GM23248 (cell line): ENCODE measurements around the gene SDR39U1. TPM values are rescaled to one million over a fixed set of nuclear protein-coding genes. Genes with fewer than 3 reads are reported as not detected.
A peak's percentile ranks its signal among the peaks of the same experiment; 100 is the strongest.
"Not testable (repeated sequence)": the region's sequence is repeated elsewhere in the genome, so short reads cannot be mapped to it uniquely, and the experiment has no call there.

ENCODE experiments used
- DNase-seq: peaks from one replicate; pipeline ENCODE4 v3.0.0-alpha.2; 2015
- H2AFZ ChIP-seq: fragments of 200-600 bp; sonication (generic); 2 replicates; pipeline ENCODE4 v1.6.1; 2016; ENCODE audit warnings: antibody characterized with exemption
- H3F3A ChIP-seq: fragments of 200-600 bp; sonication (generic); 2 replicates; pipeline ENCODE4 v1.6.1; 2016; ENCODE audit warnings: mild to moderate bottlenecking, antibody characterized with exemption, mixed run types; ENCODE audit not compliant: insufficient read depth
- H3K27ac ChIP-seq: fragments of 200-600 bp; sonication (generic); 2 replicates; pipeline ENCODE4 v1.5.1; 2016; ENCODE audit warnings: mild to moderate bottlenecking
- H3K27me3 ChIP-seq: fragments of 200-600 bp; sonication (generic); replicated peaks from 2 replicates; pipeline ENCODE4 v1.6.1; 2016; ENCODE audit warnings: mild to moderate bottlenecking; ENCODE audit not compliant: insufficient read depth
- H3K36me3 ChIP-seq: fragments of 200-600 bp; sonication (generic); 2 replicates; pipeline ENCODE4 v1.6.1; 2016; ENCODE audit warnings: low read depth, mild to moderate bottlenecking
- H3K4me1 ChIP-seq: fragments of 200-600 bp; sonication (generic); 2 replicates; pipeline ENCODE4 v1.6.1; 2016; ENCODE audit warnings: mild to moderate bottlenecking; ENCODE audit not compliant: insufficient read depth
- H3K4me2 ChIP-seq: fragments of 200-600 bp; sonication (generic); one replicate; pipeline ENCODE4 v1.6.1; 2016; ENCODE audit warnings: mild to moderate bottlenecking; ENCODE audit not compliant: unreplicated experiment
- H3K4me3 ChIP-seq: fragments of 200-600 bp; sonication (generic); 2 replicates; pipeline ENCODE4 v1.5.1; 2016; ENCODE audit warnings: mild to moderate bottlenecking
- H3K79me2 ChIP-seq: fragments of 200-600 bp; sonication (generic); 2 replicates; pipeline ENCODE4 v1.6.1; 2016; ENCODE audit warnings: mild to moderate bottlenecking; ENCODE audit not compliant: insufficient read depth
- H3K9ac ChIP-seq: fragments of 200-600 bp; sonication (generic); 2 replicates; pipeline ENCODE4 v1.6.1; 2016; ENCODE audit warnings: mild to moderate bottlenecking
- H3K9me2 ChIP-seq: fragments of 200-600 bp; sonication (generic); 2 replicates; pipeline ENCODE4 v1.6.1; 2016; ENCODE audit warnings: mixed run types, mild to moderate bottlenecking, moderate library complexity; ENCODE audit not compliant: insufficient read depth
- H3K9me3 ChIP-seq: fragments of 200-600 bp; sonication (generic); one replicate; pipeline ENCODE4 v1.6.1; 2017; ENCODE audit warnings: low read depth
- H4K20me1 ChIP-seq: fragments of 200-600 bp; sonication (generic); 2 replicates; pipeline ENCODE4 v1.6.0; 2016; ENCODE audit not compliant: insufficient read depth
- EZH2 ChIP-seq: fragments of 200-600 bp; sonication (generic); IDR thresholded peaks from 2 replicates; pipeline ENCODE4 v1.6.1; 2018; ENCODE audit warnings: antibody characterized with exemption, mild to moderate bottlenecking; ENCODE audit not compliant: insufficient read depth, poor library complexity, severe bottlenecking
- EZH2phosphoT487 ChIP-seq: fragments of 200-600 bp; sonication (generic); IDR thresholded peaks from 2 replicates; pipeline ENCODE4 v1.6.1; 2018; ENCODE audit warnings: antibody characterized with exemption, moderate library complexity, mild to moderate bottlenecking, low read depth; ENCODE audit not compliant: insufficient read depth
- WGBS, 2 experiments: methylation state at CpG; one replicate each; pipeline ENCODE4 v1.1.6; 2015 to 2017; ENCODE audit warnings: low lambda C conversion rate in 2 of 2, low coverage in 1 of 2; ENCODE audit errors: missing lambda C conversion rate in 2 of 2; 5-methylcytosine and 5-hydroxymethylcytosine counted together
- in situ Hi-C: fragments of 300-500 bp; cut with MboI; formaldehyde crosslinking; loops from 2 replicates; pipeline ENCODE4 v1.15.0; 2020
- polyA plus RNA-seq: library from polyadenylated mRNA; unstranded; fragments of >200 nt; fragmentation: Nextera tagmentation; extraction: Ambion mirVana; gene quantifications from 2 replicates; pipeline ENCODE4 v1.2.1, GENCODE V29; 2016
- total RNA-seq: library from RNA; depleted of rRNA; stranded (reverse); fragments of >200 nt; shearing (Covaris generic); gene quantifications from 2 replicates; pipeline ENCODE4 v1.2.3, GENCODE V29; 2014

Gene SDR39U1
- total and polyA plus RNA-seq, 2 experiments from 2014 or later, result 7.7 to 44.7 TPM

DNA sequence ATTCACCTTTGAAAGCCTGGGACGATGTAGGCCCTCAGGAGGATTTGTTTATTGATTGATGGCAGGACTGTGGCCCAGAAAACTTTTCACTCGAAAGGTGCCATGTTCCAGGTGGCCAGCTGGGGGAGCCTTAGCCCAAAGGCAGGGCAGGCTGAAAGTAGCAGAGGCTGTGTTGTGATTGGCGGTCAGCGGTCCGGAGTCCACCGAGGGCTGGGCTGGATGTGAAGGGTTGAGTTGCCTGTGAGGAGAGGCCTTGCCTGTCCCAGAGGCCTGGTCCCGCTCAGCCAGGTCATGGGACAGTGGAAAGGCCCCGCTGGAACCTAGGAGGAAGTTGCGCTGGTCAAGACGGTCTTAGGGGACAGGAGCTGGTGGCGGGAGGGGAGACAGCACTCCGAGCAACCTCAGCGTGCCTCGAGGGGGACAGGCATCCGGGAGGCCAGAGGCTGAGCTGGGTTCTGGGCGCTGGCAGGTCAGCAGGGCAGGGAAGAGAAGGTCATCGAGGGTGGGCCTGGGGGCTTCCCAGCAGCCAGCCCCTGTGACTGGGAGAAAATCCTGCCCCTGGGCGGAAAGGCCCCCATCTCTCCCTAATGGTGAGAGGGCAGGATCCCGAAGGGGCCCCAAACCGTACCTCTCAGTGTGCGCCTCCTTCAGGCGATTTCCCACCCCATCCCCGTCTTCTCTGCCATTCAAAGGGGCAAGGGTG lies 39.2 kb upstream of the SDR39U1 start:
- in situ Hi-C loops, result no loop called here
- Histone ChIP-seq H3K27ac (no peak overlapping the region), H3K36me3 (no peaks in the 10 kb centered on the region), H3F3A (no peaks in the 10 kb centered on the region), H3K4me1 (no peaks in the 10 kb centered on the region), H3K4me3 (no peak overlapping the region), H3K79me2 (no peaks in the 10 kb centered on the region), H3K9ac (no peak overlapping the region), H4K20me1 (no peaks in the 10 kb centered on the region), H2AFZ (no peak overlapping the region), H3K9me3 (no peaks in the 10 kb centered on the region), H3K4me2 (no peak overlapping the region), H3K27me3 (no peaks in the 10 kb centered on the region), H3K9me2 (no peaks in the 10 kb centered on the region)
- DNase-seq, result peak; percentile 53
- TF ChIP-seq EZH2phosphoT487, result no peak
- TF ChIP-seq EZH2, result no peak
- WGBS, 2 experiments, result 46 to 51% methylated on average over 21 to 23 of the region's 23 CpGs

- H3K4me1 ChIP-seq, H4K20me1 ChIP-seq, H3K36me3 ChIP-seq, H3K9me2 ChIP-seq, H3K9me3 ChIP-seq, DNase-seq, H3K9ac ChIP-seq, H3K4me3 ChIP-seq, H3F3A ChIP-seq, H3K27ac ChIP-seq, H2AFZ ChIP-seq, H3K79me2 ChIP-seq, H3K4me2 ChIP-seq, in situ Hi-C loops, H3K27me3 ChIP-seq: not testable (repeated sequence)
- 8 to 33% methylated on average over 1 of the region's 1 CpG for WGBS, 2 experiments
Observed at GRCh38 chr14:24479999-24480398, 37.4 kb upstream of the SDR39U1 start.

GRCh38 chr14:24475261-24475660 lies 32.7 kb upstream of the SDR39U1 start:
- H2AFZ ChIP-seq, result no peak overlapping the region
- no peak overlapping the region for H3K9ac ChIP-seq
- no peaks in the 10 kb centered on the region for H3K9me3 ChIP-seq
- H3K4me3 ChIP-seq, result no peak overlapping the region
- TF ChIP-seq EZH2phosphoT487 (no peak), EZH2 (no peak)
- H3K27ac ChIP-seq, result no peak overlapping the region
- no peaks in the 10 kb centered on the region for H3K79me2 ChIP-seq
- no peaks in the 10 kb centered on the region for H3K4me1 ChIP-seq
- in situ Hi-C loops, result no loop called here
- no peak overlapping the region for H3K4me2 ChIP-seq
- DNase-seq, result no peak
- no peaks in the 10 kb centered on the region for H3F3A ChIP-seq
- no peaks in the 10 kb centered on the region for H4K20me1 ChIP-seq
- H3K27me3 ChIP-seq, result no peaks in the 10 kb centered on the region
- H3K36me3 ChIP-seq, result no peaks in the 10 kb centered on the region
- 59 to 60% methylated on average over 4 of the region's 4 CpGs for WGBS, 2 experiments
- no peaks in the 10 kb centered on the region for H3K9me2 ChIP-seq

DNA sequence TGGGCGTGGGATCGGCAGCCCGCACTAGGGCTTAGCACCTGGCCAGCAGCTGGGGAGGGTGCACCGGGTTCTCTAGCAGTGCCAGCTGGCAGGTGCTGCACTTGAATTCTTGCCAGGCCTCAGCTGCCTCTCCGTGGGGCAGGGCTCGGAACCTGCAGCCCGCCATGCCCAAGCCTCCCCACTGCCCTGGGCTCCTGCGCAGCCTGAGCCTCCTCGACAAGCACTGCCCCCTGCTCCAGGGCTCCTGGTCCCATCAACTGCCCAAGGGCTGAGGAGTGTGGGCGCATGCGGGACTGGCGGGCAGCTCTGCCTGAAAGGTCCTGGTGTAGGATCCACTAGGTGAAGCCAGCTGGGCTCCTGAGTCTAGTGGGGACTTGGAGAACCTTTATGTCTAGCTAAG lies 30.6 kb upstream of the SDR39U1 start:
- Histone ChIP-seq H3K9me2 (no peaks in the 10 kb centered on the region), H4K20me1 (no peaks in the 10 kb centered on the region), H3K79me2 (no peaks in the 10 kb centered on the region), H3K36me3 (no peaks in the 10 kb centered on the region), H3F3A (no peaks in the 10 kb centered on the region), H3K27me3 (no peaks in the 10 kb centered on the region), H3K9me3 (no peaks in the 10 kb centered on the region), H3K4me3 (no peak overlapping the region), H3K4me2 (no peak overlapping the region), H3K9ac (no peak overlapping the region), H3K27ac (no peak overlapping the region), H2AFZ (no peak overlapping the region), H3K4me1 (no peaks in the 10 kb centered on the region)
- 89 to 96% methylated on average over 6 to 12 of the region's 12 CpGs for WGBS, 2 experiments
- no peak for DNase-seq
- no peak for TF ChIP-seq EZH2phosphoT487
- TF ChIP-seq EZH2, result no peak
- in situ Hi-C loops, result no loop called here

DNA sequence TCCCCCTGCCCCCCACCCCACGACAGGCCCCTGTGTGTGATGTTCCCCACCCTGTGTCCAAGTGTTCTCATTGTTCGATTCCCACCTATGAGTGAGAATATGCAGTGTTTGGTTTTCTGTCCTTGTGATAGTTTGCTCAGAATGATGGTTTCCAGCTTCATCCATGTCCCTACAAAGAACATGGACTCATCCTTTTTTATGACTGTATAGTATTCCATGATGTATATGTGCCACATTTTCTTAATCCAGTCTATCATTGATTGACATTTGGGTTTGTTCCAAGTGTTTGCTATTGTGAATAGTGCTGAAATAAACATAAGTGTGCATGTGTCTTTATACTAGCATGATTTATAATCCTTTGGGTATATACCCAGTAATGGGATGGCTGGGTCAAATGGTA lies 27.9 kb upstream of the SDR39U1 start:
- H3K4me2 ChIP-seq, H3K36me3 ChIP-seq, DNase-seq, H3K27me3 ChIP-seq, H3K9ac ChIP-seq, H4K20me1 ChIP-seq, H3K9me2 ChIP-seq, H2AFZ ChIP-seq, H3F3A ChIP-seq, H3K79me2 ChIP-seq, in situ Hi-C loops, H3K27ac ChIP-seq, H3K4me1 ChIP-seq, H3K4me3 ChIP-seq, H3K9me3 ChIP-seq: not testable (repeated sequence)
- WGBS, 2 experiments, result 77% methylated on average over 2 of the region's 2 CpGs
